HT-29 (cell line): ENCODE data around the gene YTHDC2. TPM values are rescaled to one million over a fixed set of nuclear protein-coding genes. Genes with fewer than 3 reads are reported as not detected.

Experiments used
- DNase-seq: peaks from one replicate; pipeline ENCODE4 v3.0.0-alpha.2; 2015; ENCODE audit warnings: low spot score
- total RNA-seq: library from RNA; depleted of rRNA; stranded (reverse); fragments of >200 nt; shearing (Covaris generic); gene quantifications from 2 replicates; pipeline ENCODE4 v1.2.3, GENCODE V29; 2014

The YTHDC2 gene
- total RNA-seq, 1 experiment from 2014 or later: 10.2 TPM

GRCh38 chr5:113519412-113519811 is 5.9 kb downstream of the YTHDC2 start:
- DNase-seq: no peak

- DNase-seq: no peak
Measured at GRCh38 chr5:113520429-113520828, 6.9 kb downstream of the YTHDC2 start.

DNA sequence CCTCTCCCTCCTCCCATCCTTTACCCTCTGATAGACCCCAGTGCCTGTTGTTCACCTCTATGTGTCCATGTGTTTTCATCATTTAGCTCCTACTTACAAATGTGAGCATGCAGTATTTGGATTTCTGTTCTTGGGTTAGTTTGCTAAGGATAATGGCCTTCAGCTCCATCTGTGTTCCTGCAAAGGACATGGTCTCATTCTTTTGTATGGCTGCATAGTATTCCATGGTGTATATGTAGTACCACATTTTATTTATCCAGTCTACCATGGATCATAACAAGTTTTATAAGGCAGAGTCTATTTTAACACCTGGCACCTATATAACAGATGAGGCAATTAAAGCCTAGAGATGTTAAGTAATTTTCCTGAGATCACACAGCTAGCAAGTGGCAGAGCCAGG is 7.4 kb downstream of the YTHDC2 start:
- DNase-seq: no peak

GRCh38 chr5:113523168-113523567 is 9.7 kb downstream of the YTHDC2 start:
- no peak for DNase-seq

DNA sequence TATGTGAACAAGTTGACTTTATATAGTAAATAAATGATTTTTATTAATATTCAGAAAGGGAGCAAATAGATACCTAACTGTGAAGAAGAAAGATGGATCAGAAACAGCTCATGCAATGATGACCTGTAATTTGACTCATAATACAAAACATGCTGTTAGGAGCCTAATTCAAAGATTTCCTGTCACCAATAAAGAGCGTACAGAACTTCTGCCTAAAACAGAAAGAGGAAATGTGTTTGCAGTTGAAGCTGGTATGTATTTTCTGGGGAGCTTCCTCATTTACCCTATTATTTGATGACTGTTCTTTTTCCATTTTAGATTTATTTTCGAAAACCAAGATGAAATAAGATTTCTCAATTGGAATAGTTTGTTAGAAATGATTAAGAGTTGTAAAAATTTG is 11.4 kb downstream of the YTHDC2 start:
- DNase-seq: no peak

DNA sequence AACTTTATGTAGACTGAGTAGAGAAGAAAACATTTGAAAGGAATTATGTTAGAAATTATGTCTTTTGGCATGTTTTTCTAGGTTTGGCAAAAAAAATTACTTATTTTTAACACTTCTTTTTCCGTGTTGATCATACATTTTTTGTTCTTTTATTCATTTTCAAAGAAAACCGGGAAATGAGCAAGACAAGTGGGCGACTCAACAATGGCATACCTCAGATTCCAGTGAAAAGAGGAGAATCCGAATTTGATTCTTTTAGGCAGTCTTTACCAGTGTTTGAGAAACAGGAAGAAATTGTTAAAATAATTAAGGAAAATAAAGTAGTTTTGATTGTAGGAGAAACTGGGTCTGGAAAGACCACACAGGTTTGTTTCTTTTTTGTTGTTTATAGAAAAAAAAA is 12.9 kb downstream of the YTHDC2 start:
- no peak for DNase-seq

GRCh38 chr5:113527746-113528145 is 14.3 kb downstream of the YTHDC2 start:
- DNase-seq: no peak

- DNase-seq: no peak
Measured at GRCh38 chr5:113531481-113532159, 18.1 kb downstream of the YTHDC2 start.

- no peak for DNase-seq
Measured at GRCh38 chr5:113538313-113538712, 24.8 kb downstream of the YTHDC2 start.

- DNase-seq: peak; percentile 40
Measured at GRCh38 chr5:113546703-113547183, 33.2 kb downstream of the YTHDC2 start.

DNA sequence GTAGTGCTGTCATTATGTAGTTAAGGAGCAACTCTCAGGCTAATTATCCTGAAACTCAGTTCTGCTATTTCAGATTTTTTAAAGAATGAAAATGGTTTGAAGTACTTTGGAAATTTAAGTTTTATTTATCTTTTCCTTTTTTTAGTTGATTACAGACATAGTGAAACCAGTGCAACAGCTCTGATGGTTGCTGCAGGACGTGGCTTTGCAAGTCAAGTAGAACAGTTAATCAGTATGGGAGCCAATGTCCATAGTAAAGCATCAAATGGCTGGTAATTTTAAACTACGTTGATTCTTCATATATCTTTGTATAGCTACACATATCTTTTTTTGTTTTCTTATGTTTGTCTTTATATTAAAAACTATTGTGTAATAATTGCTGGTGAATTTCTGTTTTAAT is 34.9 kb downstream of the YTHDC2 start:
- DNase-seq: no peak

DNA sequence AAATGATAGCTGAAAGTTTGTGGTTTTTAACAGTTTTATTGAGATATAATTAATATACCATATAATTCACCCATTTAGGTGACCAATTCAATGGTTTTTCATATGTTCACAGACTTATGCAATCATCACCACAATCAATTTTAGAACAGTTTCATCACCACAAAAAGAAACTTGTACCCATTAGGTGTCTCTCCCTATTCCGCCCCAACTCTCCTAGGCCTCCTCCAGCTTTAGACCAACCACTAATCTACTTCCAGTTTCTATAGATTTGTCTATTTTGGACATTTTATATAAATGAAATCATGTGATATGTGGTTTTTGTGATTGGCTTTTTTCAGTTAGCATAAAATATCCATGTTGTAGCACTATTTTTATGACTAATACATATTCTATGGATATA is 38.6 kb downstream of the YTHDC2 start:
- no peak for DNase-seq

GRCh38 chr5:113552620-113553019 is 39.1 kb downstream of the YTHDC2 start:
- DNase-seq: no peak

GRCh38 chr5:113562828-113563400 is 49.4 kb downstream of the YTHDC2 start:
- no peak for DNase-seq

DNA sequence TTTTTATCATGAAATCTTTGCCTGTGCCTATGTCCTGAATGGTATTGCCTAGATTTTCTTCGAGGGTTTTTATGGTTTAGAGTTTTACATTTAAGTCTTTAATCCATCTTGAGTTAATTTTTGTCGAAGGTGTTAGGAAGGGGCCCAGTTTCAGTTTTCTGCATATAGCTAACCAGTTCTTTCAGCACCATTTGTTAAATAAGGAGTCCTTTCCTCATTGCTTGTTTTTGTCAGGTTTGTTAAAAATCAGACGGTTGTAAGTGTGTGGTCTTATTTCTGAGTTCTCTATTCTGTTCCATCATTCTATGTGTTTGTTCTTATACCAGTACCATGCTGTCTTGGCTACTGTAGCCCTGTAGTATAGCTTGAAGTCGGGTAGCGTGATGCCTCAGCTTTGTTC is 55.9 kb downstream of the YTHDC2 start:
- DNase-seq: no peak

- DNase-seq: no peak
Measured at GRCh38 chr5:113572716-113573115, 59.2 kb downstream of the YTHDC2 start.

- no peak for DNase-seq
Measured at GRCh38 chr5:113574417-113574816, 60.9 kb downstream of the YTHDC2 start.

- no peak for DNase-seq
Measured at GRCh38 chr5:113575074-113575473, 61.6 kb downstream of the YTHDC2 start.

- DNase-seq: no peak
Measured at GRCh38 chr5:113578091-113578490, 64.6 kb downstream of the YTHDC2 start.

- DNase-seq: no peak
Measured at GRCh38 chr5:113581388-113581787, 67.9 kb downstream of the YTHDC2 start.

DNA sequence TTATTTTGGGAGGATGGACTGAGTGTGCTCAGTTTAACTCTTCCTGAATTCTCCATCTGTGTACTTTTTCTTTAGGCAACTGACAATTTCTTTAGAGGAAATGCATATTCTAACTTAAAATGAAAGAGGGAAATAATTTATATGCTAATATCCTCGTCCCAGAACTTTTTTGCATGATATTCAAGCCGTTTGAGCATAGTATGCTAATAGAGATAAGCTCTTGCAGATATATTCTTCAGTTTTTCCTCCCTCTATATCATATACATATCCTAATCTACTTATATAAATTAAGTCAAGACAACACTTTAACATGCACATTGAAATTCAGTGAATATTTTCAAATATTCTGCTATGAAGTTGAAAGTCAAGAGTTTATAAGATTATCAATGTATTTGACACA is 84.7 kb downstream of the YTHDC2 start:
- no peak for DNase-seq

GRCh38 chr5:113598926-113599325 is 85.4 kb downstream of the YTHDC2 start:
- no peak for DNase-seq

GRCh38 chr5:113600255-113600905 is 86.9 kb downstream of the YTHDC2 start:
- no peak for DNase-seq
